Neuronal stem cell (in vitro differentiated cells): ENCODE measurements around the gene MICU1.

Source experiments
- DNase-seq: peaks from one replicate; pipeline ENCODE4 v3.0.0-alpha.2; 2013; ENCODE audit warnings: low spot score
- H2AFZ ChIP-seq: one replicate; pipeline ENCODE4 v1.6.1; 2013; ENCODE audit warnings: mild to moderate bottlenecking, low read length, inconsistent platforms
- H2AK5ac ChIP-seq: 2 replicates; pipeline ENCODE4 v1.6.1; 2013; ENCODE audit warnings: low read depth, mild to moderate bottlenecking, inconsistent platforms, low read length, moderate library complexity, mixed read lengths
- H2BK120ac ChIP-seq: 2 replicates; pipeline ENCODE4 v1.6.1; 2013; ENCODE audit warnings: low read depth, mild to moderate bottlenecking, inconsistent platforms, low read length, moderate library complexity, mixed read lengths
- H2BK12ac ChIP-seq: one replicate; pipeline ENCODE4 v1.6.1; 2013; ENCODE audit warnings: low read length, inconsistent platforms
- H2BK15ac ChIP-seq: 2 replicates; pipeline ENCODE4 v1.6.1; 2013; ENCODE audit warnings: mild to moderate bottlenecking, low read length, inconsistent platforms, mixed read lengths
- H2BK5ac ChIP-seq: one replicate; pipeline ENCODE4 v1.6.1; 2013; ENCODE audit warnings: inconsistent platforms, mild to moderate bottlenecking, low read length, moderate library complexity
- H3K14ac ChIP-seq: one replicate; pipeline ENCODE4 v1.6.1; 2013; ENCODE audit warnings: low read length, inconsistent platforms
- H3K18ac ChIP-seq: 2 replicates; pipeline ENCODE4 v1.6.1; 2013; ENCODE audit warnings: low read length, inconsistent platforms
- H3K23ac ChIP-seq: 2 replicates; pipeline ENCODE4 v1.6.1; 2013; ENCODE audit warnings: low read depth, mild to moderate bottlenecking, mixed read lengths, low read length, inconsistent platforms; ENCODE audit not compliant: poor library complexity
- H3K27ac ChIP-seq: replicated peaks from 3 replicates; pipeline ENCODE4 v1.5.1; 2013; ENCODE audit warnings: low read length, inconsistent platforms
- H3K27me3 ChIP-seq, 3 experiments: 2 replicates each; pipeline ENCODE4 v1.6.1; 2013; ENCODE audit warnings: low read length in 3 of 3, mild to moderate bottlenecking in 2 of 3, inconsistent platforms in 1 of 3, low read depth in 1 of 3, mixed read lengths in 1 of 3, moderate library complexity in 1 of 3; ENCODE audit not compliant: control insufficient read depth in 3 of 3, insufficient read depth in 3 of 3
- H3K36me3 ChIP-seq, 2 donors: replicated peaks in 1 of 2; 2 replicates each; pipeline ENCODE4 v1.6.1; 2013; ENCODE audit warnings: low read length in 2 of 2; ENCODE audit not compliant: control insufficient read depth in 2 of 2, insufficient read depth in 2 of 2
- H3K4ac ChIP-seq: 2 replicates; pipeline ENCODE4 v1.6.1; 2013; ENCODE audit warnings: inconsistent platforms, mild to moderate bottlenecking, low read length, moderate library complexity
- H3K4me1 ChIP-seq, 2 donors: 1 replicate in 1 of 2; 2 replicates in 1 of 2; pipeline ENCODE4 v1.6.1; 2013; ENCODE audit warnings: low read length in 2 of 2, low read depth in 1 of 2; ENCODE audit not compliant: control insufficient read depth in 2 of 2, insufficient read depth in 1 of 2
- H3K4me2 ChIP-seq: one replicate; pipeline ENCODE4 v1.6.1; 2013; ENCODE audit warnings: mild to moderate bottlenecking, low read length, inconsistent platforms; ENCODE audit not compliant: insufficient read depth, poor library complexity, severe bottlenecking
- H3K4me3 ChIP-seq, 2 donors: 2 replicates each; pipeline ENCODE4 v1.5.1; 2013; ENCODE audit warnings: low read length in 2 of 2, mild to moderate bottlenecking in 2 of 2, inconsistent platforms in 1 of 2, moderate library complexity in 1 of 2
- H3K79me1 ChIP-seq: one replicate; pipeline ENCODE4 v1.6.1; 2013; ENCODE audit warnings: low read depth, mild to moderate bottlenecking, inconsistent platforms, low read length, moderate library complexity
- H3K9ac ChIP-seq: one replicate; pipeline ENCODE4 v1.6.1; 2013; ENCODE audit warnings: mild to moderate bottlenecking, low read depth, low read length, inconsistent platforms; ENCODE audit not compliant: poor library complexity
- H3K9me3 ChIP-seq, 2 donors: replicated peaks in 1 of 2; 2 replicates each; pipeline versions ENCODE3 to v1.6.1; 2013; ENCODE audit warnings: low read length in 2 of 2, mild to moderate bottlenecking in 2 of 2, inconsistent platforms in 1 of 2, low read depth in 1 of 2, mixed read lengths in 1 of 2, moderate library complexity in 1 of 2; ENCODE audit not compliant: control insufficient read depth in 2 of 2, insufficient read depth in 1 of 2
- H4K8ac ChIP-seq: one replicate; pipeline ENCODE4 v1.6.1; 2013; ENCODE audit warnings: low read depth, mild to moderate bottlenecking, inconsistent platforms, low read length, moderate library complexity
- H4K91ac ChIP-seq: one replicate; pipeline ENCODE4 v1.6.1; 2013; ENCODE audit warnings: low read length, low read depth, mild to moderate bottlenecking, inconsistent platforms; ENCODE audit not compliant: poor library complexity
- WGBS, 2 donors: extraction: QIAGEN DNeasy Blood & Tissue Kit; methylation state at CpG; one replicate each; pipeline ENCODE4 v1.1.7; 2013; ENCODE audit warnings: missing lambda C conversion rate in 2 of 2, mixed read lengths in 1 of 2; ENCODE audit not compliant: insufficient read length in 2 of 2, insufficient replicate concordance in 1 of 2; ENCODE audit errors: extremely low coverage in 2 of 2; 5-methylcytosine and 5-hydroxymethylcytosine counted together

Gene MICU1

GRCh38 chr10:72660220-72660619 is 34.3 kb upstream of the MICU1 start:
- Histone ChIP-seq H4K91ac (no peak overlapping the region), H3K4me1 (no peaks in the 10 kb centered on the region), H3K18ac (no peak overlapping the region), H3K27ac (no peak overlapping the region), H3K27me3 (no peaks in the 10 kb centered on the region), H3K14ac (no peak overlapping the region), H3K36me3 (no peaks in the 10 kb centered on the region), H4K8ac (no peak overlapping the region), H3K4ac (no peak overlapping the region), H3K4me3 (no peak overlapping the region), H3K79me1 (no peaks in the 10 kb centered on the region), H2BK12ac (no peak overlapping the region), H2BK5ac (no peak overlapping the region), H3K9me3 (no peaks in the 10 kb centered on the region), H3K4me2 (no peak overlapping the region), H2AFZ (no peak overlapping the region), H3K9ac (no peak overlapping the region), H2AK5ac (no peak overlapping the region), H2BK120ac (no peak overlapping the region), H3K23ac (no peak overlapping the region), H2BK15ac (no peak overlapping the region)
- no peak for DNase-seq

- no peak overlapping the region for H3K4me3 ChIP-seq
- H2AFZ ChIP-seq, result no peak overlapping the region
- no peak overlapping the region for H2AK5ac ChIP-seq
- H3K27ac ChIP-seq, result no peak overlapping the region
- no peaks in the 10 kb centered on the region for H3K27me3 ChIP-seq
- no peak for DNase-seq
- WGBS, 2 donors, result no CpG with 5 or more reads among the region's 8 CpGs
- H4K91ac ChIP-seq, result no peak overlapping the region
- H4K8ac ChIP-seq, result no peak overlapping the region
- no peaks in the 10 kb centered on the region for H3K4me1 ChIP-seq
- H3K23ac ChIP-seq, result no peak overlapping the region
- H3K9me3 ChIP-seq, result no peaks in the 10 kb centered on the region
- no peaks in the 10 kb centered on the region for H3K79me1 ChIP-seq
- H3K9ac ChIP-seq, result no peak overlapping the region
- no peak overlapping the region for H3K4ac ChIP-seq
- H3K14ac ChIP-seq, result no peak overlapping the region
- H2BK12ac ChIP-seq, result no peak overlapping the region
- H2BK5ac ChIP-seq, result no peak overlapping the region
- H3K4me2 ChIP-seq, result no peak overlapping the region
- no peak overlapping the region for H2BK120ac ChIP-seq
- no peaks in the 10 kb centered on the region for H3K36me3 ChIP-seq
- no peak overlapping the region for H2BK15ac ChIP-seq
- no peak overlapping the region for H3K18ac ChIP-seq
These were observed 33.8 kb upstream of the MICU1 start for GRCh38 chr10:72659694-72660093.

GRCh38 chr10:72658696-72659400 is 33.0 kb upstream of the MICU1 start:
- H3K4me2 ChIP-seq, result no peak overlapping the region
- no peak overlapping the region for H3K4me3 ChIP-seq
- H4K91ac ChIP-seq, result no peak overlapping the region
- no peak overlapping the region for H4K8ac ChIP-seq
- no peak overlapping the region for H2BK120ac ChIP-seq
- no peak overlapping the region for H2BK15ac ChIP-seq
- DNase-seq, result no peak
- H3K23ac ChIP-seq, result no peak overlapping the region
- no peak overlapping the region for H3K18ac ChIP-seq
- H3K4me1 ChIP-seq, result no peaks in the 10 kb centered on the region
- H3K27me3 ChIP-seq, result no peaks in the 10 kb centered on the region
- H2BK5ac ChIP-seq, result no peak overlapping the region
- no peak overlapping the region for H3K27ac ChIP-seq
- no peaks in the 10 kb centered on the region for H3K9me3 ChIP-seq
- no peak overlapping the region for H3K4ac ChIP-seq
- H3K9ac ChIP-seq, result no peak overlapping the region
- H3K36me3 ChIP-seq, result no peaks in the 10 kb centered on the region
- no peak overlapping the region for H2AFZ ChIP-seq
- H2BK12ac ChIP-seq, result no peak overlapping the region
- H3K79me1 ChIP-seq, result no peaks in the 10 kb centered on the region
- H2AK5ac ChIP-seq, result no peak overlapping the region
- H3K14ac ChIP-seq, result no peak overlapping the region
- no CpG with 5 or more reads among the region's 5 CpGs for WGBS, 2 donors

GRCh38 chr10:72654720-72655119 is 28.8 kb upstream of the MICU1 start:
- no peak overlapping the region for H2BK12ac ChIP-seq
- H4K8ac ChIP-seq, result no peak overlapping the region
- no peak overlapping the region for H2AK5ac ChIP-seq
- H3K9ac ChIP-seq, result no peak overlapping the region
- H3K36me3 ChIP-seq, result no peaks in the 10 kb centered on the region
- H3K14ac ChIP-seq, result no peak overlapping the region
- no peak overlapping the region for H3K23ac ChIP-seq
- no CpG with 5 or more reads among the region's 3 CpGs for WGBS, 2 donors
- H4K91ac ChIP-seq, result no peak overlapping the region
- no peaks in the 10 kb centered on the region for H3K9me3 ChIP-seq
- no peaks in the 10 kb centered on the region for H3K79me1 ChIP-seq
- H3K27me3 ChIP-seq, result peaks cover 0 to 4% (median 0%) of the 10 kb centered on the region in 3 experiments
- no peak overlapping the region for H2BK120ac ChIP-seq
- H3K4me1 ChIP-seq, result no peaks in the 10 kb centered on the region
- H3K4me2 ChIP-seq, result no peak overlapping the region
- no peak overlapping the region for H3K18ac ChIP-seq
- H3K4ac ChIP-seq, result no peak overlapping the region
- no peak overlapping the region for H2BK15ac ChIP-seq
- H2AFZ ChIP-seq, result no peak overlapping the region
- no peak for DNase-seq
- H3K4me3 ChIP-seq, result no peak overlapping the region
- H3K27ac ChIP-seq, result no peak overlapping the region
- H2BK5ac ChIP-seq, result no peak overlapping the region
